GM12865 (cell line): ENCODE data around the gene CLIC5.

Source experiments
- DNase-seq: peaks from one replicate; pipeline ENCODE4 v3.0.0; 2010; ENCODE audit warnings: low read depth
- H3K4me3 ChIP-seq: 2 replicates; pipeline ENCODE4 v1.5.1; 2011; ENCODE audit warnings: mild to moderate bottlenecking, low read depth, low read length, control low read depth
- CTCF ChIP-seq: IDR thresholded peaks from 2 replicates; pipeline ENCODE4 v1.5.1; 2011; ENCODE audit warnings: low read length, control low read depth, low read depth, inconsistent platforms; ENCODE audit not compliant: insufficient read depth; ENCODE audit errors: missing control alignments

CLIC5 gene

GRCh38 chr6:45974596-45974995, 41.1 kb downstream of the CLIC5 start:
- no peak for DNase-seq
- no peak for TF ChIP-seq CTCF
- H3K4me3 ChIP-seq, result no peak overlapping the region

- H3K4me3 ChIP-seq, result no peak overlapping the region
- no peak for TF ChIP-seq CTCF
- DNase-seq, result no peak
Measured at GRCh38 chr6:45972795-45973503, 42.7 kb downstream of the CLIC5 start.

- DNase-seq, result no peak
- no peak for TF ChIP-seq CTCF
- H3K4me3 ChIP-seq, result no peak overlapping the region
Measured at GRCh38 chr6:45971287-45971686, 44.4 kb downstream of the CLIC5 start.

GRCh38 chr6:45970326-45970725, 45.3 kb downstream of the CLIC5 start:
- H3K4me3 ChIP-seq, result no peak overlapping the region
- no peak for DNase-seq
- no peak for TF ChIP-seq CTCF

- H3K4me3 ChIP-seq, result no peak overlapping the region
- no peak for DNase-seq
- TF ChIP-seq CTCF, result no peak
Measured at GRCh38 chr6:45969883-45970282, 45.8 kb downstream of the CLIC5 start.

GRCh38 chr6:45969026-45969425, 46.6 kb downstream of the CLIC5 start:
- no peak for TF ChIP-seq CTCF
- DNase-seq, result no peak
- no peak overlapping the region for H3K4me3 ChIP-seq

GRCh38 chr6:45967363-45967762, 48.3 kb downstream of the CLIC5 start:
- no peak for TF ChIP-seq CTCF
- H3K4me3 ChIP-seq, result no peak overlapping the region
- DNase-seq, result no peak
